ENCODE data around the gene PTPRC. TPM values are rescaled to one million over a fixed set of nuclear protein-coding genes. Genes with fewer than 3 reads are reported as not detected.

PTPRC gene
- polyA plus RNA-seq, 5 donors = 7.0 to 10.8 (median 9.5) TPM

Other genes with a start within 250 kb of the PTPRC start
- not detected for gene ATP6V1G3, start 98.4 kb upstream of the PTPRC start, polyA plus RNA-seq (ENCODE audit: insufficient read depth in 1 of 5, insufficient read length in 5 of 5, low replicate concordance in 1 of 5)

Data from right lung (tissue), 5 donors.